ENCODE measurements around the gene GOLGA6A.

GOLGA6A gene

GRCh38 chr15:74035121-74036017 is 47.0 kb downstream of the GOLGA6A start:
- no peak for DNase-seq

GRCh38 chr15:74034206-74034755 is 48.1 kb downstream of the GOLGA6A start:
- DNase-seq = no peak

GRCh38 chr15:74032606-74033561 is 49.5 kb downstream of the GOLGA6A start:
- DNase-seq = no peak

GRCh38 chr15:74032046-74032445 is 50.3 kb downstream of the GOLGA6A start:
- no peak for DNase-seq

GRCh38 chr15:74028646-74029045 is 53.7 kb downstream of the GOLGA6A start:
- DNase-seq = no peak

GRCh38 chr15:74027688-74028087 is 54.7 kb downstream of the GOLGA6A start:
- DNase-seq = no peak

- DNase-seq = no peak
Observed at GRCh38 chr15:74025436-74025835, 56.9 kb downstream of the GOLGA6A start.

- DNase-seq = no peak
Observed at GRCh38 chr15:74024687-74025086, 57.7 kb downstream of the GOLGA6A start.

- DNase-seq = no peak
Observed at GRCh38 chr15:74022706-74023470, 59.5 kb downstream of the GOLGA6A start.

All from islet precursor cell (in vitro differentiated cells).